MCF 10A (cell line): ENCODE data around the gene TRPV2. TPM values are rescaled to one million over a fixed set of nuclear protein-coding genes. Genes with fewer than 3 reads are reported as not detected.
A peak's percentile ranks its signal among the peaks of the same experiment; 100 is the strongest.

ENCODE experiments used
- Bru-seq: library from RNA; stranded (reverse); fragments of 400-500 nt; gene quantifications from one replicate; lab custom pipeline; 2021; lab: Mats Ljungman, UMichigan
- BruChase-seq, 2 experiments: library from RNA; stranded (reverse); fragments of 400-500 nt; gene quantifications; one replicate each; lab custom pipeline; 2021; lab: Mats Ljungman, UMichigan
- BruUV-seq: library from RNA; stranded (reverse); fragments of 400-500 nt; replicated peaks from 2 replicates; lab custom pipeline; 2021; lab: Mats Ljungman, UMichigan
- CTCF ChIA-PET: fragments of 300-600 bp; sonication (Branson Sonifier 250); formaldehyde crosslinking; extraction: SDS; loops from one replicate; lab custom pipeline; 2021; ENCODE audit warnings: antibody characterized with exemption, inconsistent platforms; lab: Yijun Ruan, JAX
- POLR2A ChIA-PET: fragments of 300-600, 350-650 bp; sonication (Branson Sonifier 250); formaldehyde crosslinking; extraction: SDS; loops from one replicate; lab custom pipeline; 2020; ENCODE audit warnings: antibody characterized with exemption, inconsistent platforms; lab: Yijun Ruan, JAX
- DNase-seq: peaks from one replicate; pipeline ENCODE4 v3.0.0-alpha.2; 2018; ENCODE audit not compliant: unreplicated experiment
- H3K27ac Mint-ChIP-seq: one replicate; pipeline ENCODE4 v1.8.0; 2022; ENCODE audit warnings: mild to moderate bottlenecking, low read depth, mixed read lengths; ENCODE audit not compliant: unreplicated experiment
- H3K27me3 Mint-ChIP-seq: one replicate; pipeline ENCODE4 v1.8.0; 2022; ENCODE audit warnings: mixed read lengths; ENCODE audit not compliant: insufficient read depth, unreplicated experiment
- H3K36me3 Mint-ChIP-seq: one replicate; pipeline ENCODE4 v1.8.0; 2022; ENCODE audit warnings: mild to moderate bottlenecking, moderate library complexity, mixed read lengths; ENCODE audit not compliant: insufficient read depth, unreplicated experiment
- H3K4me1 Mint-ChIP-seq: one replicate; pipeline ENCODE4 v1.8.0; 2022; ENCODE audit warnings: mixed read lengths; ENCODE audit not compliant: insufficient read depth, unreplicated experiment
- H3K4me3 Mint-ChIP-seq: one replicate; pipeline ENCODE4 v1.8.0; 2022; ENCODE audit warnings: mild to moderate bottlenecking, moderate library complexity, mixed read lengths; ENCODE audit not compliant: unreplicated experiment
- H3K9me3 Mint-ChIP-seq: one replicate; pipeline ENCODE4 v1.8.0; 2022; ENCODE audit warnings: mixed read lengths; ENCODE audit not compliant: unreplicated experiment
- CTCF ChIP-seq: fragments of 200-600 bp; IDR thresholded peaks from one replicate; pipeline ENCODE4 v1.8.0; 2022; ENCODE audit warnings: antibody characterized with exemption, mild to moderate bottlenecking; ENCODE audit not compliant: unreplicated experiment
- intact Hi-C: fragments of 100-400 bp; cut with micrococcal nuclease; formaldehyde crosslinking; loops from 2 replicates; pipeline ENCODE4 v1.14.1; 2022
- long read RNA-seq: library from polyadenylated mRNA; stranded (forward); transcript quantifications from one replicate; pipeline ENCODE4 v2.0.0, GENCODE V29; 2022
- total RNA-seq: library from RNA; stranded (reverse); gene quantifications from 2 replicates; pipeline ENCODE4 v1.2.3, GENCODE V29; 2022

TRPV2 gene
- total RNA-seq (not detected in 2 replicates), Bru-seq, nascent RNA (percentile 6 among the genes with signal in this experiment), BruChase-seq, experiment 1, labeled RNA remaining after a 6-hour chase (percentile 8 among the genes with signal in this experiment), BruChase-seq, experiment 2, labeled RNA remaining after a 2-hour chase (percentile 5 among the genes with signal in this experiment)
- long read RNA-seq, partial matches to known transcripts: 0 of 2 reads
- long read RNA-seq, other reads (novel, unspliced or antisense): 2 of 2 reads

- DNase-seq: peak; percentile 45
- POLR2A ChIA-PET: interaction anchor here (0.7 to 1.2 kb wide), 3 partner anchors 17 to 35 kb away, joined by 3 to 4 read pairs (median 4); no protein-coding TSS in a partner anchor
- peaks cover 9% of the 10 kb centered on the region for H3K4me1 Mint-ChIP-seq
- H3K9me3 Mint-ChIP-seq: no peaks in the 10 kb centered on the region
- no TSS peak for BruUV-seq
- H3K27ac Mint-ChIP-seq: no peak within 1 kb of the TSS
- no peaks in the 10 kb centered on the region for H3K36me3 Mint-ChIP-seq
- intact Hi-C loops: no loop called here
- CTCF ChIA-PET: interaction anchor here (1.0 to 1.4 kb wide), 3 partner anchors 28 to 51 kb away, joined by 3 to 4 read pairs (median 4); no protein-coding TSS in a partner anchor
- TF ChIP-seq CTCF: no peak
- H3K4me3 Mint-ChIP-seq: no peak within 1 kb of the TSS
- H3K27me3 Mint-ChIP-seq: no peaks in the 10 kb centered on the region
These were observed at the start of gene TRPV2 for GRCh38 chr17:16415031-16415924. Gene TRPV2, plus strand, starts transcription at chr17:16415571. Its CDS starts 2,098 bp downstream, at chr17:16417669.

GRCh38 chr17:16371742-16372141 lies 43.6 kb upstream of the TRPV2 start:
- H3K27ac Mint-ChIP-seq: no peak overlapping the region
- no TSS peak for BruUV-seq
- no peaks in the 10 kb centered on the region for H3K36me3 Mint-ChIP-seq
- no peak overlapping the region for H3K4me3 Mint-ChIP-seq
- ChIA-PET POLR2A (interaction anchor here (1.0 to 4.0 kb wide), 4 partner anchors 9 to 402 kb away, joined by 3 to 36 read pairs (median 12); partner anchors contain the start of gene UBB), CTCF (interaction anchor here (0.7 to 8.0 kb wide), 2 partner anchors 7 to 14 kb away, joined by 3 to 64 read pairs; no protein-coding TSS in a partner anchor)
- intact Hi-C loops: no loop called here
- no peak for TF ChIP-seq CTCF
- DNase-seq: no peak
- peaks cover 14% of the 10 kb centered on the region for H3K4me1 Mint-ChIP-seq
- no peaks in the 10 kb centered on the region for H3K9me3 Mint-ChIP-seq
- H3K27me3 Mint-ChIP-seq: no peaks in the 10 kb centered on the region

- no TSS peak for BruUV-seq
- Mint-ChIP-seq H3K9me3 (no peaks in the 10 kb centered on the region), H3K36me3 (no peaks in the 10 kb centered on the region), H3K4me1 (peaks cover 26% of the 10 kb centered on the region), H3K4me3 (no peak overlapping the region), H3K27ac (peak overlapping the region; percentile 67), H3K27me3 (no peaks in the 10 kb centered on the region)
- CTCF ChIA-PET: interaction anchor here (0.6 to 8.0 kb wide), 6 partner anchors 10 to 165 kb away, joined by 3 to 64 read pairs (median 5); no protein-coding TSS in a partner anchor
- no peak for TF ChIP-seq CTCF
- intact Hi-C loops: no loop called here
- POLR2A ChIA-PET: interaction anchor here (0.7 to 4.0 kb wide), 7 partner anchors 8 to 278 kb away, joined by 3 to 36 read pairs (median 4); partner anchors contain the start of gene PIGL
- peak; percentile 87 for DNase-seq
These were observed 41.0 kb upstream of the TRPV2 start for GRCh38 chr17:16374146-16374938.
